ENCODE measurements around the gene OPN4.
"Not testable (repeated sequence)": the region's sequence is repeated elsewhere in the genome, so short reads cannot be mapped to it uniquely, and the experiment has no call there.

The OPN4 gene, protein sequence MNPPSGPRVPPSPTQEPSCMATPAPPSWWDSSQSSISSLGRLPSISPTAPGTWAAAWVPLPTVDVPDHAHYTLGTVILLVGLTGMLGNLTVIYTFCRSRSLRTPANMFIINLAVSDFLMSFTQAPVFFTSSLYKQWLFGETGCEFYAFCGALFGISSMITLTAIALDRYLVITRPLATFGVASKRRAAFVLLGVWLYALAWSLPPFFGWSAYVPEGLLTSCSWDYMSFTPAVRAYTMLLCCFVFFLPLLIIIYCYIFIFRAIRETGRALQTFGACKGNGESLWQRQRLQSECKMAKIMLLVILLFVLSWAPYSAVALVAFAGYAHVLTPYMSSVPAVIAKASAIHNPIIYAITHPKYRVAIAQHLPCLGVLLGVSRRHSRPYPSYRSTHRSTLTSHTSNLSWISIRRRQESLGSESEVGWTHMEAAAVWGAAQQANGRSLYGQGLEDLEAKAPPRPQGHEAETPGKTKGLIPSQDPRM

DNA sequence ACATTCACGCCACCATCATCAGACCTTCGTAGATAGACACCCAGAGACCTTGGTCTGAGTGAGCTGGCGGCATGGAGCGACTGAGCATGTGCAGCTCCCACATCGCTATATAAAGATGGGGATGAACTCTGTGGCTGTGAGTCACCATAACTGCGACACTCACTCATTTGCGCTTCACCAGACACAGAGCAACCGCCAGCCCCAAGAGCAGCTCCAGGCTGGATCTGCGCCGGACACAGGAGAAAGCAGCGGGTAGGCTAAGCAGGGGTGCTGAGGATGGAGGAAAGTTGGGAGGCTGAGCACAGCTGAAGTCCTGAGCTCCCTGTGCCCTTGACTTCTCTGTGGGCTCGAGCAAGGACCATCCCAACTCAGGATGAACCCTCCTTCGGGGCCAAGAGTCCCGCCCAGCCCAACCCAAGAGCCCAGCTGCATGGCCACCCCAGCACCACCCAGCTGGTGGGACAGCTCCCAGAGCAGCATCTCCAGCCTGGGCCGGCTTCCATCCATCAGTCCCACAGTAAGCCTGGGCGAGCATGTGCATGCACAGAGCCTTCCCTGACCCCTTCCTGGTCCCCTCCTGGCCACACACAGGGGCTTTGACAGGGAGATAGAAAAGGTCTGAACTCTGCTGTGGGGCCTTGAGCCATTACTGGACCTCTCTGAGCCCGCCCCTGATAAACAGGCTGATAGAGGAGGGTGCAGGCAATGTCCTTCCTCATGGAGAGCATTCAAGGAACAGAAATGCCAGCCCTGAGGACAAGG lies at the start of gene OPN4:
OPN4 (plus strand) TSS at position 137 of the 762 bp plus-strand sequence; CDS start at position 374, 237 bp downstream.
- DNase-seq = no peak

DNA sequence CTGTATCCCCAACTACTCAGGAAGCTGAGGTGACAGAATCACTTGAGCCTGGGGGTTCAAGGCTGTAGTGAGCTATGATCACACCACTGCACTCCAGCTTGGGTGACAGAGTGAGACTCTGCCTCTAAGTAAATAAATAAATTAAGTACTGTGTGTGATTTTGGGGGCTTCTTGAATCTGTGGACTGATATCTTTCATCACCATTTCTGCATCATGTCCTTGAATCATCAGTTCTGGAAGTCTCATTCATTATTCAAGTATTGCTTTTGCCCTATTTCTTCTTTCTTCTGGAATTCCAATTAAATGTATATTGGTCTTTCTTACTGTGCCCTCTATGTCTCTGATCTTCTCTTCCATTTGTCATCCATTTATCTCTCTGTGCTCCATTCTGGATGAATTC lies 46.7 kb upstream of the OPN4 start:
- DNase-seq = no peak

DNA sequence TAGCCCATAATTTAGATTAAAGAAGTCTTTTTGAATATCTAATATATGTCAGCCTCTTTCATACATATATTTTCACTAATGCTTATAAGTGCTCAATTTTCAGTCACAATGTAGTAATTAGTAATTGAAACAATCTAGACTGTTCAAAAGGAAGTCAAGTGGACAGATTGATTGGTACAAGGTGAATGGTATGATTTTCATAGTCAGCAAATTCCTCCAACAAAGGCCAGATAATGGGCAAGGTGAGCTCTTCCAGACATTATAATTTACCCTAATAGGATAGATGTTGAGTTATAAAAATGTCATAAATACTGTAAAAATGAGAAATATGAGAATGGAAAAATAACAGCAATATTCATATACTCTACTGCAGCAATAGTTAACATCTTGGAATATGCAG lies 44.4 kb upstream of the OPN4 start:
- no peak for DNase-seq

DNA sequence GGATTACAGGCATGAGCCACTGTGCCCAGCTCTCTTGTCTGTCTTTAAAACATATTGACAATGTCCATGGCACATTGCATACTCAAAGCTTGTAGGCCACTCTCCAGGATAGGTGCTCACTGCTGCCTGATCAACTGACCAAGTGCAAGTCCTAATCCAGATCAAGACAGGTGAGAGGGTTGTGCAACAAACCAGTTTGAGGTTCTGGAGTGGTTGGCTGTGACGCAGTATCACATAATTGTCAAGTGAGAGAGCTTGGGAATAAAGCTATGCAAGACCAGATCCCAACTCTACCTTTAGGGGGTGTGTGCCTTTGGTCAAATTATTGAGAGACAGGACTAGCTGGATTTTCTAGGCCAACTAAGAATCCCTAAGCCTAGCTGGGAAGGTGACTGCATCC lies 43.0 kb upstream of the OPN4 start:
- no peak for DNase-seq

DNA sequence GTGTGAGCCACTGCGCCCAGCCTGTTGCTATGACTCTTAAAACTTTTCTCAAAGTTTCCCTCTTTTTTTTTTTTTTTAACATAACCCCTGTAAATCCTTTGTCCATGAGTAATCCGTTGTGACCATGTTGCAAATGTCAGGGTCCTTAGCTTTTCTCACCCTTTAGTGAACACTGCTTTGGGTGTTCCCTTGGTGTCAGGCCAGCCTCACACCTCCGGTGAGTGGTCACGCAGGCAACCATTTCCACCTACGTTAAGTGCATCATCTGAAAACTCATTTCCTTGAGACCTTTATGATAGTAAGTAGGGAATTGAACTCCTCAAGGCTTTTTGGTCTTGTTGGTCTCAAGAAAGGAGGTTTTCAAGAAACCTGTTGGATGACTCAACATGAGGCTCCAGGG lies 41.3 kb upstream of the OPN4 start:
- DNase-seq = no peak

DNA sequence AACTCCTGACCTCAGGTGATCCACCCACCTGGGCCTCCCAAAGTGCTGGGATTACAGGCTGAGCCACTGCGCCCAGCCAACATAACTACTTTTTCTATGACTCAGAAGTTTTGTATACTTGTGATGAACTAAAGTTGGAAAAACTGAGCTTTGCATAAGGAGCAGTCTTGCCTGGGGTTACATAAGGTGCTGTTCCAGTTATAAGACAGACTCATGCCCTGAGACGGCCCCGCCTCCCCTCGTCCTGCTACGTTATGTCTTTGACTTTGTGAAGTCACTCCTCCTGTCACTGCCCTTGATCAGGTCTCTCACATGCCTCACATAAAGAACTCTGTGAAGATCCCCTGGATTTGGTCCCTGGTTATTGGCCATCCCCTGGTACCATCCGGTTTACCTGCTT lies 40.4 kb upstream of the OPN4 start:
- no peak for DNase-seq

DNA sequence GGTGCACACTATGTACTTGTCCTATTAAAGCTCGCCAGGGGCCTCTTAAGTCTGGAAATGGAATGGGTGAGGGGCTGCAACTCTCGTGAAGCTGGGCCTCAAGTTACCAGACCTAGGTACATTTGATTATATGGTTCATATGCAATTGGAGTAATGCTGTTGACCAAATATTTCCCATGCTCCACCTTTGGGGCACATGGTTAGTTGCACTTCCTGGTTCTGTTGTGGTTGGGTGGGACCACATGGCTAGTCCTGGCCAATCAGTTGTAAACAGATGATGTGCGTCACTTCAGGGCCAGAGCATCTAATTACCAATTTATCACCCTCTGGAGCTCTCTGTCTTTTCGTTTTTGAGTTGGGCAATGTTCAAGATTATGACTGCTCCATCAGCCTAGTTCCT lies 39.5 kb upstream of the OPN4 start:
- no peak for DNase-seq

DNA sequence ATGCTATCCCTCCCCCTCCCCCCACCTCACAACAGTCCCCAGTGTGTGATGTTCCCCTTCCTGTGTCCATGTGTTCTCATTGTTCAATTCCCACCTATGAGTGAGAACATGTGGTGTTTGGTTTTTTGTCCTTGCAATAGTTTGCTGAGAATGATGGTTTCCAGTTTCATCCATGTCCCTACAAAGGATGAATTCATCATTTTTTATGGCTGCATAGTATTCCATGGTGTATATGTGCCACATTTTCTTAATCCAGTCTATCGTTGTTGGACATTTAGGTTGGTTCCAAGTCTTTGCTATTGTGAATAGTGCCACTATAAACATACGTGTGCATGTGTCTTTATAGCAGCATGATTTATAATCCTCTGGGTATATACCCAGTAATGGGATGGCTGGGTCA lies 37.1 kb upstream of the OPN4 start:
- DNase-seq = not testable (repeated sequence)

DNA sequence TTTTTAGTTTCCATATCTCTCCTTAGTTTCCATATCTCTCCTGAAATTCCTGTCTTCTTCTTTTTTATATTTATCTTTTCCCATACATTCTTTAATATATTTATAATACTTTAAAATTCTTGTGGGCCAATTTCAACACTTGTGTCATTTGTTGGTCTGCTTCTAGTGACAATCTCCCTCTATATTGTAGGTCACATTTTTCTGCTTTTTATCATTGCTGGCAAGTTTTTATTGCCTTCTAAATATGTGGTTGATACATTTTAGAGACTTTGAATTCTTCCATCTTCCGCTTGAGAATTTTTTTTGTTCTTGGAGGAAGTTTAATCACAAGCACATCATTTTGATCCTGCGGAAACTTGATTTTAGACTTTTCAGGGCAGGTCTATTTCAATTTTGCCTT lies 26.0 kb upstream of the OPN4 start:
- DNase-seq = no peak

DNA sequence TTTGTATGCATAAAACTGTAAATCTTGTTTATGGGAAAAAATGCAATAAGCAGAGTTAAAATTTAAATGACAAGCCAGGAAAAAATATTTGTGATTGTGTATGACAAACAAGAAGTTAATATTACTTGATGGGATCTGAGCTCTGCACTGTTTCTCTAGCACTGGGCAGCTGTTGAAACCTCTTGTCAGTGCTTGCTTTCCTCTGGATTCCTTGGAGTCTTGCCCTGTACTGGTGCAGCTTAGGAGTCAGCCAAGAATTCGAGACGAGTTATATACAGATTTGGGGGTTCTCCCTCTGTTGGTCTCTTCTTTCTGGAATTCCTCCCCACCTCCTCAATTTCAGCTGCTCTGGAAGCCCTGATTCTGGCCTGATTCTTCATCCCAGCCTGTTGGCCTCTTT lies 24.3 kb upstream of the OPN4 start:
- DNase-seq = no peak

DNA sequence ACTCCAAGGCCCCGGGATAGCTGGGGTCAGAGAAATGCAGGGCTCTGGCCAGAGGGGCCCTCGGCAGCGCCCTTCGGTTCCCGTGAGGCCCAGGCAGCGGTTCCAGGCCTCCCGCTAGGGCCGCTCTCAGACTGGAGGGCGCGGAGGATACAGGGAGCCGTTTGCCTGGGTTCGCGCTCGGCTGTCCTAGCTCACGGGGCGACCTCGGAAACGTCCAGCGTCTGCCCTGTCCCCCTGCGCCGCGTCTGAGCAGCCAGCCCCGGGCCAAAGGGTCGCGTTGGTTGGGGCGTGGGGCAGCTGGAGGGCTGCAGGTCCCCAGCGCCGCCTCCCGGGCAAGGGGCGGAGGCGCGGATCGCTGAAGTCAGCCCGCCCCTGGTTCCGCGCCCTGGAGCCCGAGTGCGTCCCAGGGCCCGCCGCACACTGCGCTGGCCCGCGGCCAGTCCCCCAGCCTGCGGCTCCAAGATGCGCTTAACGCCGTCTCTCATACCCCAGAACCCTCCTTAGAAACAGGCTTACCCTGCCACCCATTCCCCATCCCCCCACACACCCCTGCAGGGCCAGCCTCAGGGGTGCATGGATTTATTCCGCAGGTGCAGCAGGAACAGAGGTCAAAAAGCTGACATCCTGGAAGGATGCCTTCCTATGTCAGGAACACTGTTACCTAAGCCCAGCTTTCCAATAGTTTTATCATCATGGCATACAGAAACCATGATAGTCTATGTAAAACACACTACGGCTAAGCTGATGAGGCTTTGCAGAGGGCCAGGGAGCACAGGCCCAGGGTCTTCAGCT lies 22.1 kb upstream of the OPN4 start:
- no peak for DNase-seq

DNA sequence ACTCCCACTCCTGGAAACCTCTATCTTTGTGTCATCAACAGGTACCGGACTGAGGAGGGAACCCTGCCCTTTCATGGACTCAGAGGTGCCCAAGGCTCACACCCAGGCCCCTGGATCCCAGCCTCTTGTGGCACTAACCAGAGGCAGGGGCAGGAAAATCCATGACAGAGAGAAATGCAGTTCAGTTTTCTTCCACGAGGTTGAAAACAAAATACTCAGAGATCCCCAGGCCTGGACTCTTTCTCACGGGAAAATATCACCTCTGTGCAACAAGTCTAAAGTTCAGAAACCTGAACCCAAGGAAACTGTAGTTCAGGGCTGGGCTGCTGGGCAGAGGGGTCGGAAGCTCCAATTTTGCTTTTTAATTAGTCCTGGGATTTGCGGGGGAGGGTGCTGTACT lies 21.4 kb upstream of the OPN4 start:
- DNase-seq = no peak

DNA sequence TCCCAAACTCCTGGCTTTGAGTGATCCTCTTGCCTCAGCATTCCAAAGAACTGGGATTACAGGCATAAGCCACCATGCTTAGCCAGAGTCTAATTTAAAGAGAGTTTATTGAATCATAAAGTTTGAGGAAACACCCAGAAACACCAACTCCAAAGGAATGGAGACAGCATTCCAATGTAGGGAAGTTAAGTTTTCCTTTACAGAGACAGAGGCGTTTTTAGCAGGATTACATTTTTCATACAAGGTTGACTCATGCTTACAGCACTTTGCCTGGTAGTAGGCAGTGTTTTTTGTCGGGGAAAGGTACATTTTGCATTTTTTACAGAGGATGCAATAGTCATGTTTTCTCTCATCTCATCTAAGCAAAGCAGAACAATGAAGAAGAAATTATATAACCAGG lies 18.9 kb upstream of the OPN4 start:
- no peak for DNase-seq

DNA sequence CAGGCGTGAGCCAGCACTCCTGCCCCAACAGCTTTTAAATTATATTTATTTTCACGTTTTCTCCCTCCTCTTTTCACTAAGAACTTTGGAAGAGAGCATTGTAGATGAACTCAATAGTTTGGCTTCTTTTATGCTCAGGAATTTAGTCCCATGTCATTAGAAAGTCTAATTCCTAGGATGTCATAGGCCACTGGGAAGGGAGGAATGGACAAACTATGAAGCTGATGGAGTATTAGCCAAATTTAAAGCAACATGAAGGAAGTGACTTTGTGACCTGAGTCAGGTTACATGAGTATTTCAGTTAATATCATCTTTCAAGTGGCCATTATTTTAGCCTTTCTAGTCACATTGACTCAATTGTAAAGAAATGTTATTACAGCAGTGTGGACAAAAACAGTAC lies 18.0 kb upstream of the OPN4 start:
- no peak for DNase-seq

DNA sequence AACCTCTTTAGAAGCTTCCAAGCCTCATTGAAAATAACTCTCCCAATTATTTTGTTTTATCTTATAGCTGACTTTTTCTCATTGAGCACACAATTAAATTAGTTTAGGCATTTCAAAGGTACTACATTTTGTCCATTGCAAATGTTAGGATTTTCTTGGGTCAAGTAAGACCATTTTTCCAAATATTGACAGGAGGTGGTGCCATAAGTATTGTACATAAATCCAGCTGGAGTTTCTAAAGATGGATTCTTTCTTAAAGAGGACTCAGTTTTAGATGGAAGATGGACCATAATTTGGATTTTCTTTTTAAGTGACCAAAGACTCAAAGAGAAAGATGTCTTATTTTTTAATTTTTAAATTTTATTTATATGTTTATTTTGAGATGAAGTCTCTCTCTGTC lies 12.3 kb upstream of the OPN4 start:
- DNase-seq = no peak

DNA sequence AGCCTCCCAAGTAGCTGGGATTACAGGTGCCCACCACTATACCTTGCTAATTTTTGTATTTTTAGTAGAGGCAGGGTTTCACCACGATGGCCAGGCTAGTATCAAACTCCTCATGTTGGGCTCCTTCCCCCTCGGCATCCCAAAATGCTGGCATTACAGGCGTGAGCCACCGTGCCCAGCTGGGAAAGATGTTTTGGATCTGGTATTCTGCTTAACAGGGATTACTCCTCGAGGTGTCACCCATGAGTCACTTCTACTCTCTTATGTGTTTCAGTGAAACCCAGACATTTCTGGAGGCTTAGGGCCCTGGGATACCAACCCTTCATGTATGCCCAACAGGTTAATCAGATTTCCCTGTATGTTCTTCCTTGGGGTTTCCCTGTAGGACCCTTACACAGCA lies 11.8 kb upstream of the OPN4 start:
- no peak for DNase-seq

DNA sequence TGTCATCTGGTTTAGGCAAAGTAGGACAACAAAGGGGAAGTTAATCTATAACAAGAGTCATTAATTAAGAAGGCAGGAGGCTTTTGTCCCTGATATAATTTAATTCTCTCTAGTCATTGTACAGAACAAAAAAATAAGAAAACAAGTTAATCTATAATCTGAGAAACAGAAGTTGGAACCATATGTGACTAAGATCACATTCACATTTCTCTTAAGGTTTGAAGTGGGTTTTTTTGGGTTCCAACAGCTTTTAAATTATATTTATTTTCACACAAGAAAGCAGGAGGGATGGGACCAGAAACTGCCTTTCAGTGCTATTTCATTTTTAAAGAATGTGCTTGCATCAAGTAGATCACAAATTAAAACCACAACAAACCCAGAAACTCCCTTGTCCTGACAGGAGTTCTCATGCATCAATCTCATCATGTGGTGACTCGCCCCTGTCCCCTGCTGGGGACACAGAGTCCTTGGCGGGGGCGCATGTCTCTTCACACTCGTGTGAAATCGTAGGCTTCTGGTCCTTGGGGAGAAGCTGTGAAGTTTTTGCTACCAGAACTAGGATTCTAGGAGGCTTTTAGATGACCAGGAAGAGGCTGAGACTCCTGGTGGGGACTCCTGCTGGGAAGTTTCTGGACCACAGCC lies 10.1 kb upstream of the OPN4 start:
- no peak for DNase-seq

DNA sequence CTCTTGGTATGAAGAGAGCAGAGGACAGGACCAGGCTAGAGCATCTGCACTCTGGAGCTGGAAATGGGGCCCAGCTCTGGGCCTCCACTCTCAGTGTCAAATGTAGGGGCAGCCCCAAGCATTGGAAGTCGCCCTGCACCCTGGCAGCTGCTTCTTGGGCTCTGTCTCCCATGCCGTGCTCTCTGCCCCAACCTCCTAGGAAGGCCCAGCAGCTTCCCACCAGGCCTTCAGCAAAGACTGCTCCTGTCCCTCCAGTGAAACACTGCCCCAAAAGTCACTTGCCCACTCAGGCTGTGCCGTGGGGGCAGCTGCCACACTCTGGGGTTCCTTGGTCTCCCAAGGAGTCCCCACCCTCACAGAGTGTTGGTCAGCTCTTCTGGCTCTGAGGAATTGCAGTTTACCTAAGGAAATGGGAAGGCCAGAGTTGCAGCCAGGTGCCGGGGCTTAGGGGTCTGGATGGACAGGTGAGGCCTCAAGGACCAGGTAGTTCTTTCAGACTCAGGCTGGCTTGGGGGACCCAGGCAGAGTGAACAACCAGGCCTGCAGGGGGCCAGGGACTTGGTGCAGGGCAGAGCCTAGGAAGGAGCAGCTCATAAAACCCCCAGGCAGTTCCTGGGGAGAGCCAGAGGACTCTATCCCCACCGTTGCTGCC lies 9.4 kb upstream of the OPN4 start:
- DNase-seq = no peak

DNA sequence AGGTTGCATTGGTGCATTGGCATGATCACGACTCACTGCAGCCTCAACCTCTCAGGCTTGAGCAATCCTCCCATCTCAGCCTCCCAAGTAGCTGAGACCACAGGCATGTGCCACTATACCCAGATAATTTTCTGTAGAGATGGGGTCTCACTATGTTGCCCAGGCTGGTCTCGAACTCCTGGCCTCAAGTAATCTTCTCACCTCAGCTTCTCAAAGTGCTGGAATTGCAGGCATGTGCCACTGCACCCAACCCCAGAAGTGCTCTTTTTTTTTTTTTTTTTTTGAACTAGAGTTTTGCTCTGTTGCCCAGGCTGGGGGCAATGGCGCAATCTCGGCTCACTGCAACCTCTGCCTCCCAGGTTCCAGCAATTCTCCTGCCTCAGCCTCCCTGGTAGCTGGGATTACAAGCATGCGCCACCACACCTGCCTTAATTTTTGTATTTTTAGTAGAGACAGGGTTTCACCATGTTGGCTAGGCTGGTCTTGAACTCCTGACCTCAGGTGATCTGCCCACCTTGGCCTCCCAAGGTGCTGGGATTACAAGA lies 8.7 kb upstream of the OPN4 start:
- not testable (repeated sequence) for DNase-seq

DNA sequence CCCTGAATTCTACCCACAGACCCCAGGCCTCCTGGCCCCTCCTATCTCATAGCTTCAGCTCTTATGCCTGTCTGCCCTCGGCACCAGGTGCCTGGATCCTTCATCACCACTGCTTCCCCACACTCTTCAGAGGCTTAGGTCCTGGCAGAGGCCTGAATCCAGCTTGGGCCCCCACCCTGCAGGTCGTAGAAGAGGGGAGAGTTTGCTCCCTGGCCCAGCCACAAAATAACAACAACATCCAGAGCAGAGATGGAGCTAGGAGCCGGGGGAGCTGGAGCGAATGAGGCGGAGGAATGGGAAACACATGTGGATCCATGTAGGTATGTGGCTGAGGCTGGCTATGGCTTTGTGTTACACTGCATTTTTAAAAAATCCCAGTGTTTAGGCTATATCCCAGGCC lies 7.8 kb upstream of the OPN4 start:
- no peak for DNase-seq

DNA sequence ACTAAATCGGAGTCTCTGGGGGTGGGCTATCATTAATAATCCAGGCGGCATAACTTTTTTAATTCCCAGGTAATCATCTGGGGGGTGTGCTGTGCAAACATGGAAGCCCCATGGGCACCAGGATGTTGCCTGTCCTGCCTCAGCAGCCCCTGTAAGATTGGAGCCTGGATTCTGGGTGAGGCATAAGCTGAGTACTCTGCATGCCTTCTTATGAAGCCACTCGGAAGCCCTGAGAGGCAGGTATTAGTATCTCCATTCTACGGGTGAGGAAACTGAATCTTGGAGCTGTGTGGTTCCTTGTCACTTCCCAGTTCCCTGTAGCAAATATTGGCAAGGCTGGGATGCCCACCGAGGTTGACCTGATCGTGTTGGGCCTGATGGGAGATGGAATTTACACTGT lies 7.4 kb upstream of the OPN4 start:
- no peak for DNase-seq
